Aorta (tissue), 5 donors: ENCODE measurements around the gene EFR3B. TPM values are rescaled to one million over a fixed set of nuclear protein-coding genes. Genes with fewer than 3 reads are reported as not detected.

ENCODE experiments used
- ATAC-seq: fragments of 200-7000 bp; cut with Tn5 transposase; one replicate; pipeline ENCODE4 v1.9.1; 2022; ENCODE audit warnings: moderate library complexity; ENCODE audit not compliant: low FRiP score
- DNase-seq, 2 donors: peaks; one replicate each; pipeline ENCODE4 v3.0.0-alpha.2; 2020
- H3K27ac ChIP-seq, 2 donors: one replicate each; pipeline ENCODE4 v1.5.1; 2013; ENCODE audit warnings: low read length in 2 of 2, mild to moderate bottlenecking in 2 of 2, moderate library complexity in 2 of 2, control low read depth in 1 of 2, inconsistent platforms in 1 of 2, low read depth in 1 of 2
- H3K27me3 ChIP-seq, 2 donors: one replicate each; pipeline ENCODE4 v1.6.1; 2013; ENCODE audit warnings: control low read depth in 1 of 2, low read length in 1 of 2, mild to moderate bottlenecking in 1 of 2, moderate library complexity in 1 of 2; ENCODE audit not compliant: insufficient read depth in 2 of 2, control insufficient read depth in 1 of 2
- H3K36me3 ChIP-seq, 2 donors: one replicate each; pipeline ENCODE4 v1.6.1; 2013; ENCODE audit warnings: control low read depth in 1 of 2, low read length in 1 of 2, mild to moderate bottlenecking in 1 of 2; ENCODE audit not compliant: insufficient read depth in 2 of 2, control insufficient read depth in 1 of 2
- H3K4me1 ChIP-seq, 2 donors: one replicate each; pipeline ENCODE4 v1.6.1; 2013; ENCODE audit warnings: low read length in 2 of 2, control low read depth in 1 of 2, mild to moderate bottlenecking in 1 of 2, moderate library complexity in 1 of 2; ENCODE audit not compliant: insufficient read depth in 2 of 2, control insufficient read depth in 1 of 2
- H3K4me3 ChIP-seq, 2 donors: one replicate each; pipeline ENCODE4 v1.5.1; 2013; ENCODE audit warnings: low read length in 2 of 2, control low read depth in 1 of 2, mild to moderate bottlenecking in 1 of 2
- H3K9me3 ChIP-seq: one replicate; pipeline ENCODE4 v1.6.1; 2013; ENCODE audit warnings: mild to moderate bottlenecking, low read length; ENCODE audit not compliant: control insufficient read depth
- WGBS, 2 donors: extraction: QIAGEN DNeasy Blood & Tissue Kit; methylation state at CpG; one replicate each; pipeline ENCODE4 v1.1.7; 2013; 5-methylcytosine and 5-hydroxymethylcytosine counted together
- intact Hi-C, 2 donors: fragments of 100-400 bp; cut with DNase I; formaldehyde crosslinking; loops; one replicate each; pipeline versions ENCODE4 v1.14.2 to v1.15.0; 2022
- polyA plus RNA-seq, 2 donors: library from polyadenylated mRNA; stranded (reverse); fragments of 200-250 nt; gene quantifications; one replicate each; pipeline ENCODE4 v1.2.3, GENCODE V29; 2013
- total RNA-seq, 2 donors: library from RNA; stranded (reverse); fragmentation: NEBNext Ultra II Directional; extraction: Animal tissue kit (Norgen Biotek cat#: 25700); gene quantifications; one replicate each; pipeline ENCODE4 v1.2.1, GENCODE V29; 2021
- donor health status: healthy with polysubstance abuse.
- donor health status: Bipolar disorder and iron deficiency.
- donor health status: DM: no; HTN: no; CAD: no.
- donor health status: DM: no; HTN: no; CAD: no.
- donor health status: DM: yes; HTN: yes; CAD: no.

Gene EFR3B
- total and polyA plus RNA-seq, 4 donors, result 0.36 to 1.3 (median 0.88) TPM

GRCh38 chr2:25055376-25055920, 13.6 kb downstream of the EFR3B start:
- H3K36me3 ChIP-seq, result no peaks in the 10 kb centered on the region
- no peak for ATAC-seq
- no peak overlapping the region for H3K27ac ChIP-seq
- 86 to 90% methylated on average over 9 of the region's 9 CpGs for WGBS, 2 donors
- DNase-seq, result peak in 1 of 2 donors; percentile 4
- H3K9me3 ChIP-seq, result no peaks in the 10 kb centered on the region
- H3K4me3 ChIP-seq, result no peak overlapping the region
- no peaks in the 10 kb centered on the region for H3K27me3 ChIP-seq
- H3K4me1 ChIP-seq, result no peaks in the 10 kb centered on the region
- intact Hi-C loops, result no loop called here

DNA sequence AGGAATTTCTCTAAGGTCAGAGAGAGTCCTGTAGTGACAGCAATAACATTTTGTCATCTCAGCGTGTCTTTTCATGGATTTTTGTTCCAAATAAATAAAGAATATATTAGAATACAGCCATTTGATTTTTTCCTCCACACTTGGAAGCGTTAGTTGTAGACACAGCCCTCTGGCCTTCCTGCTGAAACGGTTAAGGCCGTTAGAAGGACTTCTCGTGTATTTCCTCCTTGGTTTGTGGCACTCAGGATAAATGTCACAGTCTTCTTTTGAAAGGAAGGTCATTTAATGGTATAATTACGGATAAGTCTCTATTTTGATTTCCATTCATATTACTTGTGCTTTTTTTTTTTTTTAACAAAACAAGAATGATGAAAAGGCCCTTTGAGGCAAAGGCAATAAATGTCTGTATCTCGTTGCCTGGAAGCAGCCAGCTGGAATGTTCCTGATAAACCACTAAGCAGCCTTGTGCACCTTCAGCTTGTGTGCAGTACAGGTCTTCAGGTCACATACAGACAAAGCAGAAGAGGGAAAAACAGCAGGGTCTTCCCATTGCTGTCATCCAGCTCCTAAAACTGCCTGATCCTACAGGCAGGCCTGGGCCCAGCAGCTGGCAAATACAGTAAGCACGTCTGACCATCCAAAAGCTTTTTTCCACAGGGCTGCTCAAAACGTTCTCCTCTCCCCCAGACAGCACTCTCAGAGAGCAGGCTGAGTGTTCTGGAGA, 14.4 kb downstream of the EFR3B start:
- intact Hi-C loops, result no loop called here
- 79 to 82% methylated on average over 9 of the region's 9 CpGs for WGBS, 2 donors

DNA sequence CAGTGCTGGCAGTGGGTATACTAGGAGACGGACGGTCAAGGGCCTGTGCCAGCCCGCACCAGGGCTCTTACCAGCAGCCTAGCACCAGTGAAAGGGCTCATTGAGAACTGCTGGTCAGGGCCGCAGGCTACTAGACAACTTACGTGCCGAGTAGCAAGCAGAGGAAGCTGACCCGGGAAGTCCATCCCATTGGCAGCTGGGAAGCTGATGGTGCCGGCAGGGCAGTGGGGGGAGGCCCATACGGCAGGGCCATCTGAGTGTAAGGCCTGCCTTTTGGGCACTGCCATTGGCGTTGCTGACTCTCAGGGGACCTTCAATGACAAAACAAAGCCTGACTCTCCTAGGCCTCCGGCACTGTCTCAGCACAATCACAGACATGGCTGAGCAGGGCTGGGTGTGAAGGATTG, 20.6 kb downstream of the EFR3B start:
- Histone ChIP-seq H3K4me3 (no peak overlapping the region), H3K27me3 (no peaks in the 10 kb centered on the region), H3K27ac (no peak overlapping the region), H3K36me3 (no peaks in the 10 kb centered on the region), H3K9me3 (no peaks in the 10 kb centered on the region), H3K4me1 (no peaks in the 10 kb centered on the region)
- ATAC-seq (no peak), DNase-seq (no peak)
- intact Hi-C loops, result no loop called here
- WGBS, 2 donors, result 88 to 91% methylated on average over 11 of the region's 11 CpGs

More for the DNA sequence above, 14.4 kb downstream of the EFR3B start:
- Histone ChIP-seq H3K36me3 (no peaks in the 10 kb centered on the region), H3K27me3 (no peaks in the 10 kb centered on the region), H3K27ac (no peak overlapping the region), H3K9me3 (no peaks in the 10 kb centered on the region), H3K4me1 (no peaks in the 10 kb centered on the region), H3K4me3 (no peak overlapping the region)
- ATAC-seq (no peak), DNase-seq (peak in 1 of 2 donors; percentile 11)

DNA sequence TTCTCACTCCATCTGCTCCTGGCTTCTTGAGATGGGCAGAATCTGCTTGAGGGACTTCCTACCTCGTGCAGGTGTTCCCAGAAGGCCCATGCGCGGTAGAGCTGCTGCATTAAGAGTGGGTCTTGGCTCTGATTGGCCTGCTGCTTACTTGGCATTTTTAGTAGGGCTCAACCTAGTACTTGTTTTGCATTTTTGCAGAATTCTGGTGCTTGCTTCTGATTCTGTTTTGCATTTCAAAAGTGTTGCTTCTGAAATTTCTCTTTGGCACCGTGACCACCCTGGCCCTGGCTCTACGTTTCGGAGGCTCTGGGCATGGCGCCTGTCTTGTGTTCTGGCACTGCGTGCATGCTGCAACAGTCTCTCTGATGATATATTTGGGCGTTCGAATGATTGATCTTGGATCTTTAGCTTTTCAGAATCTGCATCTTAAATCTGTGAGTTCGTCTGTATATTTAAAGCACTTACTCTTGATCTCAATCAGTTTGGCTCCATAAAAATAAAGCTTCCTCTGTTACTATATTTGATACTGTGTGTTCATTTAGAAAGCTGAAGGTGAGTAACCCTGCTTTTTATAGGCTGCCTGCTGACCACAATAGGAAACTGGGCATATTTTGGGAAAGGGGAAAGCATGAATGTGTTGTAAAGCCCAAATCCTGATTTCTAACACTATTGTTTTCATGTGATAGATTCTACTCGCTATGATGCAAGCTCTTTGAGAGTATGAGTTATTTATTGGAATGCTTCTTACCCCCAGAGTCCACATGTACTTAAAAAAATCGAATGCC, 22.2 kb downstream of the EFR3B start:
- H3K27ac ChIP-seq, result peak overlapping the region in 1 of 2 donors; percentile 41
- no peaks in the 10 kb centered on the region for H3K9me3 ChIP-seq
- ATAC-seq (peak; percentile 36), DNase-seq (no peak)
- H3K4me1 ChIP-seq, result no peaks in the 10 kb centered on the region
- H3K36me3 ChIP-seq, result no peaks in the 10 kb centered on the region
- no peak overlapping the region for H3K4me3 ChIP-seq
- intact Hi-C loops, result no loop called here
- H3K27me3 ChIP-seq, result no peaks in the 10 kb centered on the region
- 20% methylated on average over 13 of the region's 13 CpGs for WGBS, 2 donors

GRCh38 chr2:25065768-25066167, 23.9 kb downstream of the EFR3B start:
- H3K27ac ChIP-seq, result no peak overlapping the region
- WGBS, 2 donors, result 93 to 96% methylated on average over 4 of the region's 4 CpGs
- ATAC-seq (no peak), DNase-seq (no peak)
- H3K9me3 ChIP-seq, result no peaks in the 10 kb centered on the region
- intact Hi-C loops, result no loop called here
- no peaks in the 10 kb centered on the region for H3K27me3 ChIP-seq
- H3K4me3 ChIP-seq, result no peak overlapping the region
- H3K4me1 ChIP-seq, result no peaks in the 10 kb centered on the region
- no peaks in the 10 kb centered on the region for H3K36me3 ChIP-seq

DNA sequence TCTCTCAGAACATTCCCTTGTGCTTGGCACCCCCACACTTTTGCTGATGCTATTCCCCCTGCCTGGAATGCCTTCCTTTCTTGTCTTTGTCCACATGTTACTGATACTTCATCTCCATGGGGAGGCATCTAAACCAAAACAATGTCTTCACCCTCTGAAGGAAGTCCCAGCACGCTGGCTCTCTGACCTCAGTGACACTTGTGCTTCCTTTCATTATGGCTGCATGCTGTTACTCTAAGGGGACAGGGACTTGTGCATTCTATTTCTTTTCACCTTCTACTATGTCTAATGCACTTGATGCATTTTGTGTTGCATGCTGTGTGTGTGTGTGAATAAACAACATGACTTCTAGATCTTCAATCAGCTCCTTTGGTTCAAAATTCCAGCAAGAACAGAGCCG, 24.6 kb downstream of the EFR3B start:
- intact Hi-C loops, result no loop called here
- ATAC-seq (no peak), DNase-seq (no peak)
- H3K27me3 ChIP-seq, result no peaks in the 10 kb centered on the region
- H3K9me3 ChIP-seq, result no peaks in the 10 kb centered on the region
- H3K36me3 ChIP-seq, result no peaks in the 10 kb centered on the region
- no peak overlapping the region for H3K27ac ChIP-seq
- H3K4me1 ChIP-seq, result no peaks in the 10 kb centered on the region
- WGBS, 2 donors, result 94 to 98% methylated on average over 2 of the region's 2 CpGs
- H3K4me3 ChIP-seq, result no peak overlapping the region

DNA sequence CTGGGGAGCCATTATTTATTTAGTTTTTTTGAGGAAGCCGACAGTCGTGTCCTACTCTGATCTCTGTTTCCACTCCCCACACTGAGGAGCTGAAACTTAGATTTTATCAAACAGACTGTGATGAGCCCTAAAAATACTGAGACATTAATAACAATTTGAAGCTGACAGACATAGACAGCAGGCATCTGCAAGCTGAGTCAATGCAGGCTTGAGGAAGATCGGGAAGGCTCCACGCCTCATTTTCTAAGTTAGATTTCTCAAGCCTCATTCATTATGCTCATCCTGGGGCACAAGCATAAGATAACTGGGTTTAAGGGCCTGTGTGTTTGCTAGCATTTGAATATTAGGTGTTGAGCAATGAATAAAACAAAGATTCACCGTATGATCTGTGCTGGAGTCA, 26.3 kb downstream of the EFR3B start:
- 87 to 90% methylated on average over 5 of the region's 5 CpGs for WGBS, 2 donors

DNA sequence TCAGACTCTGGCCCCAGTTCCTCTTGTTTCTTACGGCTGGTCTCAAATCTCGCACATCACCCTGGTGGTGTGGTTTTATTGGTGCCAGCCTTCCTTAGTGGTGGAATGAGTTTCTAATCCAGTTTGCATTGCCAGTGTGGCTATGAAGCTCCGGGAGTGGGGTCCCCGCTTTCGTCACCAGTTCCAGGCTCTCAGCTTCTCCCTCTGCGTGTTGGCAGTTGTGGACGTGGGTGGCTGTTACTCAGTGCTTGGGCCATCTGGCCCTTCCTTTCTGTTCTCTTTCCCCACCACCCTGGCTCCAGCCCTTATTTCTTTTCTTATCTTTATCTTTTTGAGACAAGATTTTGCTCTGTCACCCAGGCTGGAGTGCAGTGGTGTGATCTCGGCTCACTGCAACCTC, 30.1 kb downstream of the EFR3B start:
- DNase-seq (no peak), ATAC-seq (no peak)
- Histone ChIP-seq H3K4me3 (no peak overlapping the region), H3K27me3 (no peaks in the 10 kb centered on the region), H3K4me1 (no peaks in the 10 kb centered on the region), H3K36me3 (no peaks in the 10 kb centered on the region), H3K9me3 (no peaks in the 10 kb centered on the region), H3K27ac (no peak overlapping the region)
- intact Hi-C loops, result no loop called here
- WGBS, 2 donors, result 87 to 88% methylated on average over 8 of the region's 8 CpGs

More for the DNA sequence above, 26.3 kb downstream of the EFR3B start:
- Histone ChIP-seq H3K27ac (no peak overlapping the region), H3K4me3 (no peak overlapping the region), H3K27me3 (no peaks in the 10 kb centered on the region), H3K36me3 (no peaks in the 10 kb centered on the region), H3K9me3 (no peaks in the 10 kb centered on the region), H3K4me1 (no peaks in the 10 kb centered on the region)
- DNase-seq (no peak), ATAC-seq (no peak)
- intact Hi-C loops, result no loop called here
